Hepatocyte (in vitro differentiated cells): ENCODE data around the gene MINK1.

Experiments
- EZH2 ChIP-seq: fragments of 200-600 bp; sonication (generic); IDR thresholded peaks from 2 replicates; pipeline ENCODE4 v1.6.1; 2016; ENCODE audit warnings: antibody characterized with exemption, mild to moderate bottlenecking, borderline replicate concordance
- EZH2phosphoT487 ChIP-seq: fragments of 200-600 bp; sonication (generic); IDR thresholded peaks from one replicate; pipeline ENCODE4 v1.6.1; 2018; ENCODE audit warnings: antibody characterized with exemption, mild to moderate bottlenecking, low read depth, moderate library complexity; ENCODE audit not compliant: unreplicated experiment, severe bottlenecking
- TF ChIP-seq, protein P1 (sequence below): fragments of 200-600 bp; sonication (generic); IDR thresholded peaks from 2 replicates; pipeline ENCODE4 v1.5.1; 2016; ENCODE audit warnings: antibody characterized with exemption, mild to moderate bottlenecking; ENCODE audit not compliant: poor library complexity

DNA sequence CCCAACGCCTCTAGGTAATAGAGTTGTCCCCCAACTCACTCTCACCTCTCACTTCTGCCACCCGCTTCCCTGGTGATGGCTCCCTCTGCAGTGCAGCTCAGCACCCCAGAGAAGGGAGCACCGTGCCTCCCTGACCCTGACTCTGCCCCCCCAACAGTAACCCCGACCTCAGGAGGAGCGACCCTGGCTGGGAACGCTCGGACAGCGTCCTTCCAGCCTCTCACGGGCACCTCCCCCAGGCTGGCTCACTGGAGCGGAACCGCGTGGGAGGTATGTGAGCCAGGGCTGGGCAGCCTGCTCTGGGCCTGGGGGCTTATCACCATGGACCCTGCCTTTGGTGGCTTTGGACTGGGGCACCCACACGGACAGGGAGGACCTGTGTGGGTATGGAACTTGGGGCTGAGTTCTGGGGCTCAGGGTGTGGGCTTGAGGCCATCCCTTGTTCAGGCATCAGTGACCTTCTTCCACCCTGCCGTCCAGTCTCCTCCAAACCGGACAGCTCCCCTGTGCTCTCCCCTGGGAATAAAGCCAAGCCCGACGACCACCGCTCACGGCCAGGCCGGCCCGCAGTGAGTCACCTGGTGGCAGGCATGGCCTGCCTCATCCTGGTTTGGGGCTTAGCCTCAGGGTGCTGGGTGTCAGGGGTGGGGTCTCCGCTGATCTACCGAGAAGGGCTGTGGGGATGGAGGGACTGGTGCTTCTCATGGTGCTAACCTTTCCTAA, 59.5 kb downstream of the MINK1 start:
- TF ChIP-seq, protein P1, sequence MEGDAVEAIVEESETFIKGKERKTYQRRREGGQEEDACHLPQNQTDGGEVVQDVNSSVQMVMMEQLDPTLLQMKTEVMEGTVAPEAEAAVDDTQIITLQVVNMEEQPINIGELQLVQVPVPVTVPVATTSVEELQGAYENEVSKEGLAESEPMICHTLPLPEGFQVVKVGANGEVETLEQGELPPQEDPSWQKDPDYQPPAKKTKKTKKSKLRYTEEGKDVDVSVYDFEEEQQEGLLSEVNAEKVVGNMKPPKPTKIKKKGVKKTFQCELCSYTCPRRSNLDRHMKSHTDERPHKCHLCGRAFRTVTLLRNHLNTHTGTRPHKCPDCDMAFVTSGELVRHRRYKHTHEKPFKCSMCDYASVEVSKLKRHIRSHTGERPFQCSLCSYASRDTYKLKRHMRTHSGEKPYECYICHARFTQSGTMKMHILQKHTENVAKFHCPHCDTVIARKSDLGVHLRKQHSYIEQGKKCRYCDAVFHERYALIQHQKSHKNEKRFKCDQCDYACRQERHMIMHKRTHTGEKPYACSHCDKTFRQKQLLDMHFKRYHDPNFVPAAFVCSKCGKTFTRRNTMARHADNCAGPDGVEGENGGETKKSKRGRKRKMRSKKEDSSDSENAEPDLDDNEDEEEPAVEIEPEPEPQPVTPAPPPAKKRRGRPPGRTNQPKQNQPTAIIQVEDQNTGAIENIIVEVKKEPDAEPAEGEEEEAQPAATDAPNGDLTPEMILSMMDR: no peak
- no peak for TF ChIP-seq EZH2
- TF ChIP-seq EZH2phosphoT487: no peak
